HG02852 (cell line): ENCODE data around the gene NOTCH4.

ENCODE experiments used
- ATAC-seq: cut with Tn5 transposase; IDR thresholded peaks from one replicate; pipeline ENCODE4 v1.9.1; 2021; ENCODE audit warnings: mild to moderate bottlenecking, moderate library complexity; ENCODE audit not compliant: unreplicated experiment

The NOTCH4 gene

GRCh38 chr6:32147401-32148132 is 76.3 kb downstream of the NOTCH4 start:
- no peak for ATAC-seq

- ATAC-seq, result no peak
Measured at GRCh38 chr6:32146687-32147086, 77.2 kb downstream of the NOTCH4 start.

- no peak for ATAC-seq
Measured at GRCh38 chr6:32146287-32146686, 77.6 kb downstream of the NOTCH4 start.
